Articular chondrocyte of knee joint (primary cell): ENCODE data around the gene HIKESHI. TPM values are rescaled to one million over a fixed set of nuclear protein-coding genes. Genes with fewer than 3 reads are reported as not detected.

Source experiments
- small RNA-seq: library from RNA; depleted of rRNA; stranded (forward); fragments of <200 nt; gene quantifications from one replicate; pipeline ENCODE3, GENCODE V24; 2012
- total RNA-seq: library from RNA; depleted of rRNA; stranded (reverse); fragments of >200 nt; gene quantifications from 2 replicates; pipeline ENCODE4 v1.2.3, GENCODE V29; 2012

HIKESHI gene
- total RNA-seq = 69.4 and 78.9 TPM in 2 replicates

GRCh38 chr11:86302092-86302793 lies at the start of gene HIKESHI:
TSS of gene HIKESHI (plus strand) at chr11:86302240. CDS start at chr11:86302449, 209 bp downstream.

GRCh38 chr11:86374586-86374985 lies 72.5 kb downstream of the HIKESHI start, which contains the start of gene CCDC81:
TSS of gene CCDC81 (plus strand) at chr11:86374887. CDS start at chr11:86375164, 277 bp downstream.

Small RNA genes lying within 50 kb of the gene (small RNA-seq; reads per million reads assigned to genes)
- not detected for gene RN7SL225P

Other genes with a start within 250 kb of the HIKESHI start
- gene PICALM, start 233.2 kb upstream of the HIKESHI start, total RNA-seq = 362 and 380 TPM in 2 replicates
- gene EED, start 57.5 kb upstream of the HIKESHI start, total RNA-seq = 21.3 and 26.5 TPM in 2 replicates
- gene CCDC81, start 72.6 kb downstream of the HIKESHI start, total RNA-seq = 0.52 and 1.1 TPM in 2 replicates